Measurements from ENCODE around the gene STARD10. TPM values are rescaled to one million over a fixed set of nuclear protein-coding genes. Genes with fewer than 3 reads are reported as not detected.

STARD10 gene
- total RNA-seq, 3 donors from 2014 or later: 177 to 472 (median 306) TPM

- Histone ChIP-seq H3K4me3 (no peak overlapping the region), H3K4me1 (ENCODE audit: low read depth) (peaks cover 24% of the 10 kb centered on the region), H3K9me3 (no peaks in the 10 kb centered on the region), H3K36me3 (ENCODE audit: low read depth) (no peaks in the 10 kb centered on the region)
- TF ChIP-seq CTCF (IDR thresholded peaks at IDR 0.05): no peak
- intact Hi-C loops (cut with DNase I, micrococcal nuclease): loop anchor here (5.0 to 10.0 kb wide), 2 partner anchors 72 to 75 kb away; partner anchors contain the start of gene STARD10 (in 2 of the 2)
- no peak for ATAC-seq
- DNase-seq: no peak
Measured at GRCh38 chr11:72720047-72720446, 73.8 kb downstream of the STARD10 start.

- Histone ChIP-seq H3K36me3 (ENCODE audit: low read depth) (no peaks in the 10 kb centered on the region), H3K4me3 (no peak overlapping the region)
- intact Hi-C loops (cut with DNase I, micrococcal nuclease): no loop called here
Measured at GRCh38 chr11:72719551-72719950, 74.3 kb downstream of the STARD10 start.

DNA sequence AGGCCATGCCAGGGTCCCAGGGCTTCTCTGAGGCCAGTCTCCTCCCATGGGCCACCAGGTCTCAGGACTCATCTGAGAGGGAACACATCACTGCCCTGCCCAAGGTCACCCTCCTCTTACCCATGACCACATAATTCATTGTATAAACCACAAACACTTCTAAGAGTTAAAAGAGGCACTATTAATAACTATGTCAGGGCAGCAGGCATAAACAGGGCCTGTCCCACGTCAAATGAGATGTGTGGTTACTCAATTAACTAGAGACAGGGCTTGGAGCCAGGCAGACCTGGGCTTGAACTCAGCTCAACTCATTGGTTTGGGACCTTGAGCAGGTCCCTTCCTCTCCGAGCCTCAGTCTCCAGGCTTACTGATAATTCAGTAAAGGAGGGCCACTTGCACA is 74.7 kb downstream of the STARD10 start:
- no peak for TF ChIP-seq CTCF (IDR thresholded peaks at IDR 0.05)
- intact Hi-C loops (cut with DNase I, micrococcal nuclease): no loop called here
- ATAC-seq (no peak), DNase-seq (no peak)
- no peaks in the 10 kb centered on the region for H3K36me3 ChIP-seq (ENCODE audit: low read depth)
- H3K4me1 ChIP-seq (ENCODE audit: low read depth): peaks cover 24% of the 10 kb centered on the region
- no peaks in the 10 kb centered on the region for H3K9me3 ChIP-seq
- H3K4me3 ChIP-seq: no peak overlapping the region

More at GRCh38 chr11:72719551-72719950, 74.3 kb downstream of the STARD10 start:
- ATAC-seq (no peak), DNase-seq (no peak)
- H3K4me1 ChIP-seq (ENCODE audit: low read depth): peaks cover 24% of the 10 kb centered on the region
- no peak for TF ChIP-seq CTCF (IDR thresholded peaks at IDR 0.05)
- H3K9me3 ChIP-seq: no peaks in the 10 kb centered on the region

DNA sequence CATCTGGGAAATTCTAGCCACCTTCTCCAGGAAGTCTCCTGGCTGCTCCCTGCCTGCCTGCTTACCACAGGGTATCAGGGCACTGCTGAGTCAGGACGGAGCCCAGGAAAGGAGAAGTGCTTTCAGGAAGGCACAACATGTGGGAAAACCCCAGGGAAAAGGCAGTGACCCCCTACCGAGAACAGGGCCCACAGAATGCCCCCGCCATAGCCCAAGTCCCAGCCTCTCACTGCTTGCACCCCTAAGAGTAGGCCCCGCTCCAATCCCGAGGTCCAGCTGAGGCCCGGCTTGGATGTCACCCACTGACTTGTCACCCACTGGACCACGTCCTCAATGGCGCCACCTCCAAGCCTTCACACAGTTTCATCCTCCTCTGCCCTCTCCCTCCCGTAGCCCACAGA is 75.7 kb downstream of the STARD10 start:
- DNase-seq (no peak), ATAC-seq (no peak)
- Histone ChIP-seq H3K4me3 (no peak overlapping the region), H3K36me3 (ENCODE audit: low read depth) (no peaks in the 10 kb centered on the region), H3K9me3 (no peaks in the 10 kb centered on the region), H3K4me1 (ENCODE audit: low read depth) (peaks cover 24% of the 10 kb centered on the region)
- intact Hi-C loops (cut with DNase I, micrococcal nuclease): no loop called here
- no peak for TF ChIP-seq CTCF (IDR thresholded peaks at IDR 0.05)

GRCh38 chr11:72716788-72717435 is 76.9 kb downstream of the STARD10 start:
- no peak overlapping the region for H3K4me3 ChIP-seq
- peaks cover 16% of the 10 kb centered on the region for H3K4me1 ChIP-seq (ENCODE audit: low read depth)
- TF ChIP-seq CTCF (IDR thresholded peaks at IDR 0.05): no peak
- no peaks in the 10 kb centered on the region for H3K36me3 ChIP-seq (ENCODE audit: low read depth)
- DNase-seq: no peak
- ATAC-seq: no peak
- intact Hi-C loops (cut with DNase I, micrococcal nuclease): no loop called here
- no peaks in the 10 kb centered on the region for H3K9me3 ChIP-seq
